Measurements from ENCODE around the gene TRIM50.

DNA sequence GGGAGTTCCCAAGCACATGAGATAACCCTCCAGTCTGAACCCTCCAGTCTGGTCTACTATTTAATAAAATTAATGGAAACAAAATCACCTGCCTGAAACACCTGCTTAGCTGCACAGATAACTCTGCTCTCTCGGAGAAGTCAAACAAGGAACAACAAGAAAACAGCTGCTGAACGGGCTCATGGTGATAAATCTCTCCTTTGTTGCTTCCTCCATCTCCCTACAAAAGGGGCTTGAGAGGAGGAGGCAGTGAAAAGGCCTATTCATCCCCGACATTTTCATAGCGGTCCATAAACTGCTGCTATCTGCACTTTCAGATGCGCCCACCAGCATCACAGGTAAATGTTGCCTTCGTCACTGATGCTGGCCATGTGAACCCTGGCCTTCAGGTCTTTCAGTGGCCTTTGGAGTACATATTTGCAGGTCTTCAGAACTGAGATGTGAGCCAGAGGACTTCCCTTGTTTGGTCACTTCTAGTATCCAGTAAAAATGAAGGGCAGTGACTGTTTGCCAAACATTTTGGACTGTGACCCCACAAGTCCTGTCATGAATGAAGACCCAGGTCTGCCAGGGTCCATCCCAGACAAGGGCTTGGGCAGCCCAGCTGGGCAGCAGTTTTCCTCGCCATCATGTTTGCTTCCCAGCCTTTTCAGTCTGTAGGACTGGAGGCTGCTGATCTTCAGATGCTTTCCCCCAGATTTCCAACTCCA is 15.9 kb upstream of the TRIM50 start:
- TF ChIP-seq, protein P1, sequence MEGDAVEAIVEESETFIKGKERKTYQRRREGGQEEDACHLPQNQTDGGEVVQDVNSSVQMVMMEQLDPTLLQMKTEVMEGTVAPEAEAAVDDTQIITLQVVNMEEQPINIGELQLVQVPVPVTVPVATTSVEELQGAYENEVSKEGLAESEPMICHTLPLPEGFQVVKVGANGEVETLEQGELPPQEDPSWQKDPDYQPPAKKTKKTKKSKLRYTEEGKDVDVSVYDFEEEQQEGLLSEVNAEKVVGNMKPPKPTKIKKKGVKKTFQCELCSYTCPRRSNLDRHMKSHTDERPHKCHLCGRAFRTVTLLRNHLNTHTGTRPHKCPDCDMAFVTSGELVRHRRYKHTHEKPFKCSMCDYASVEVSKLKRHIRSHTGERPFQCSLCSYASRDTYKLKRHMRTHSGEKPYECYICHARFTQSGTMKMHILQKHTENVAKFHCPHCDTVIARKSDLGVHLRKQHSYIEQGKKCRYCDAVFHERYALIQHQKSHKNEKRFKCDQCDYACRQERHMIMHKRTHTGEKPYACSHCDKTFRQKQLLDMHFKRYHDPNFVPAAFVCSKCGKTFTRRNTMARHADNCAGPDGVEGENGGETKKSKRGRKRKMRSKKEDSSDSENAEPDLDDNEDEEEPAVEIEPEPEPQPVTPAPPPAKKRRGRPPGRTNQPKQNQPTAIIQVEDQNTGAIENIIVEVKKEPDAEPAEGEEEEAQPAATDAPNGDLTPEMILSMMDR (IDR thresholded peaks at IDR 0.05 in 4 of 5, conservative IDR thresholded peaks at IDR 0.05 in 1 of 5): no peak
- no peak for TF ChIP-seq POLR2A (IDR thresholded peaks at IDR 0.05)
